Common myeloid progenitor, CD34-positive (primary cell): ENCODE measurements around the gene FRY.

Experiments used
- CTCF ChIA-PET: fragments of 350-600 bp; sonication (Branson Sonifier 250); formaldehyde crosslinking; loops from one replicate; lab custom pipeline; 2021; ENCODE audit warnings: antibody characterized with exemption; lab: Charles Lee
- POLR2A ChIA-PET: fragments of 350-600 bp; sonication (Branson Sonifier 250); formaldehyde crosslinking; loops from one replicate; lab custom pipeline; 2021; ENCODE audit warnings: antibody characterized with exemption; lab: Charles Lee
- DNase-seq, 3 donors: peaks; one replicate each; pipeline versions ENCODE4 v3.0.0 to v3.0.0-alpha.2; 2013
- H3K27ac ChIP-seq, 2 experiments: 1 replicate in 1 of 2; 2 replicates in 1 of 2; pipeline ENCODE4 v1.7.0; 2013; ENCODE audit warnings: inconsistent platforms in 2 of 2, low read length in 2 of 2, mild to moderate bottlenecking in 2 of 2, low read depth in 1 of 2, moderate library complexity in 1 of 2; ENCODE audit not compliant: severe bottlenecking in 2 of 2, insufficient read depth in 1 of 2, poor library complexity in 1 of 2
- H3K27me3 ChIP-seq, 5 experiments: replicated peaks in 2 of 5; 1 replicate in 3 of 5; 2 replicates in 2 of 5; pipeline versions ENCODE4 v1.6.1 to v1.7.0; 2013; ENCODE audit warnings: low read length in 4 of 5, mild to moderate bottlenecking in 2 of 5, moderate library complexity in 2 of 5, inconsistent platforms in 1 of 5; ENCODE audit not compliant: insufficient read depth in 5 of 5, control insufficient read depth in 4 of 5
- H3K36me3 ChIP-seq, 4 experiments: 1 replicate in 2 of 4; 2 replicates in 2 of 4; pipeline versions ENCODE4 v1.6.1 to v1.7.0; 2013; ENCODE audit warnings: low read length in 3 of 4, control low read depth in 1 of 4, mild to moderate bottlenecking in 1 of 4; ENCODE audit not compliant: control insufficient read depth in 4 of 4, insufficient read depth in 4 of 4
- H3K4me1 ChIP-seq, 4 experiments: 1 replicate in 3 of 4; 2 replicates in 1 of 4; pipeline versions ENCODE4 v1.6.1 to v1.7.1; 2013; ENCODE audit warnings: low read length in 3 of 4, mild to moderate bottlenecking in 3 of 4, control low read depth in 1 of 4, inconsistent platforms in 1 of 4, moderate library complexity in 1 of 4; ENCODE audit not compliant: control insufficient read depth in 4 of 4, insufficient read depth in 4 of 4; ENCODE audit errors: control extremely low read depth in 1 of 4
- H3K4me3 ChIP-seq, 7 experiments: 1 replicate in 4 of 7; 2 replicates in 3 of 7; pipeline versions ENCODE4 v1.5.1 to v1.7.0; 2013; ENCODE audit warnings: mild to moderate bottlenecking in 7 of 7, low read length in 6 of 7, moderate library complexity in 6 of 7, inconsistent platforms in 2 of 7, low read depth in 2 of 7, control low read depth in 1 of 7; ENCODE audit not compliant: insufficient read depth in 4 of 7, control insufficient read depth in 1 of 7; ENCODE audit errors: extremely low read depth in 1 of 7
- H3K9me3 ChIP-seq, 5 experiments: 1 replicate in 4 of 5; 2 replicates in 1 of 5; pipeline versions ENCODE4 v1.6.1 to v1.7.1; 2013; ENCODE audit warnings: low read length in 4 of 5, mild to moderate bottlenecking in 2 of 5, inconsistent platforms in 1 of 5, low read depth in 1 of 5, moderate library complexity in 1 of 5; ENCODE audit not compliant: control insufficient read depth in 4 of 5, insufficient read depth in 2 of 5; ENCODE audit errors: control extremely low read depth in 1 of 5
- WGBS: methylation state at CpG from one replicate; pipeline ENCODE4 v1.1.5; 2013; ENCODE audit not compliant: insufficient coverage; 5-methylcytosine and 5-hydroxymethylcytosine counted together

FRY gene

DNA sequence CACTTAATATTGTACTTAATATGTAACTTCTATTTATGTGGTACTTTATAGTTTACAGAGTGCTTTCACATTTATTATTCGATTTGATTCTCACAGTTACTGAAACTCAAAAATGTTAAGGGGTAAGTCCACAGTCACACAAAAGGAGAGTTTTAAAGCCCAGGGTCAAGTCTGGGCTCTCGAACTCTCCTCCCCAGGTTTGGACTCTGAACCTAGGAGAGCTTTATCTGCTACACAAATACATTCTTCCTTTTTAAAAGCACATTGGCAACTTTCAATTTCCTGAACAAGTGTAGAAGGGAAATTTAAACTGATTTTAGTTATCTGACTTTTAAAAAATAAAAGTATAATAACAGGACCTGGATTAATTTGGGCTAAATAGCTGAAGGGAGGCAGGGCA is 144.4 kb downstream of the FRY start:
- Histone ChIP-seq H3K27ac (no peak overlapping the region), H3K27me3 (no peaks in the 10 kb centered on the region), H3K36me3 (peaks cover 5 to 60% (median 11%) of the 10 kb centered on the region in 4 experiments), H3K9me3 (no peaks in the 10 kb centered on the region), H3K4me3 (no peak overlapping the region), H3K4me1 (no peaks in the 10 kb centered on the region)
- ChIA-PET CTCF (interaction anchor here (0.8 to 2.4 kb wide), 4 partner anchors 10 to 150 kb away, joined by 3 to 5 read pairs (median 3); no protein-coding TSS in a partner anchor), POLR2A (no interaction called here)
- WGBS: 100% methylated on average over 1 of the region's 2 CpGs
- no peak for DNase-seq

DNA sequence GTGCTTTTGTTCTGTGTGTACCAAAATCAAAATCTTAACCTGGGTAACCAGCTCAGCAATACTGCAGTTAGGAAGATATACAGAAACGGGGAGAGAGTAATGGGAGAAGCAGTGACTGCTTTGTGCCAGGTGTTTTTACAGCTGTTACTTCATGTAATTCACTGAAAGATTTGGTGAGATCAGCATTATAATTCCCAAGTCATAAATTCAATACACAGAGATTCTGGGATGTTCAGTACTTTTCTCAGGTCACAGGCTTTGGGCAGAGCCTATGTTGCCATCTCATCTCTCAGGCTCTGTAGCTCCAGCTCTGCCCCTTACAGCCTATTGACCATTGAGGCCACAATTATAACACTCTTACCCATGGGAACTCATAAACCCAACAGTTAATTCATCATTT is 145.1 kb downstream of the FRY start:
- H3K4me1 ChIP-seq: no peaks in the 10 kb centered on the region
- H3K36me3 ChIP-seq: peaks cover 5 to 54% (median 11%) of the 10 kb centered on the region in 4 experiments
- DNase-seq: no peak
- 100% methylated on average over 1 of the region's 1 CpG for WGBS
- no peak overlapping the region for H3K27ac ChIP-seq
- H3K4me3 ChIP-seq: no peak overlapping the region
- ChIA-PET CTCF (interaction anchor here (1.0 to 2.4 kb wide), 5 partner anchors 10 to 25 kb away, joined by 3 to 5 read pairs (median 4); no protein-coding TSS in a partner anchor), POLR2A (no interaction called here)
- H3K9me3 ChIP-seq: no peaks in the 10 kb centered on the region
- no peaks in the 10 kb centered on the region for H3K27me3 ChIP-seq

GRCh38 chr13:32178763-32179162 is 147.2 kb downstream of the FRY start:
- Histone ChIP-seq H3K9me3 (no peaks in the 10 kb centered on the region), H3K27me3 (no peaks in the 10 kb centered on the region), H3K36me3 (peaks cover 3 to 43% (median 11%) of the 10 kb centered on the region in 4 experiments), H3K27ac (no peak overlapping the region), H3K4me3 (no peak overlapping the region), H3K4me1 (no peaks in the 10 kb centered on the region)
- DNase-seq: no peak
- ChIA-PET POLR2A (no interaction called here), CTCF (interaction anchor here (0.7 kb wide), 1 partner anchor 14 kb away, joined by 3 read pairs; no protein-coding TSS in a partner anchor)
- 91% methylated on average over 4 of the region's 5 CpGs for WGBS

GRCh38 chr13:32179708-32180107 is 148.1 kb downstream of the FRY start:
- WGBS: 100% methylated on average over 2 of the region's 2 CpGs
- H3K27me3 ChIP-seq: no peaks in the 10 kb centered on the region
- DNase-seq: no peak
- ChIA-PET CTCF (no interaction called here), POLR2A (no interaction called here)
- H3K4me3 ChIP-seq: no peak overlapping the region
- peaks cover 3 to 45% (median 10%) of the 10 kb centered on the region in 4 experiments for H3K36me3 ChIP-seq
- no peak overlapping the region for H3K27ac ChIP-seq
- H3K4me1 ChIP-seq: no peaks in the 10 kb centered on the region
- no peaks in the 10 kb centered on the region for H3K9me3 ChIP-seq

GRCh38 chr13:32187651-32188050 is 156.1 kb downstream of the FRY start:
- H3K36me3 ChIP-seq: peaks cover 2 to 53% (median 15%) of the 10 kb centered on the region in 4 experiments
- no CpG with 5 or more reads among the region's 2 CpGs for WGBS
- H3K4me3 ChIP-seq: no peak overlapping the region
- no peak overlapping the region for H3K27ac ChIP-seq
- ChIA-PET POLR2A (no interaction called here), CTCF (interaction anchor here (0.9 to 1.7 kb wide), 2 partner anchors 11 to 24 kb away, joined by 3 to 4 read pairs; no protein-coding TSS in a partner anchor)
- H3K4me1 ChIP-seq: no peaks in the 10 kb centered on the region
- H3K9me3 ChIP-seq: no peaks in the 10 kb centered on the region
- DNase-seq: no peak
- H3K27me3 ChIP-seq: no peaks in the 10 kb centered on the region

- Histone ChIP-seq H3K27ac (no peak overlapping the region), H3K4me3 (no peak overlapping the region), H3K4me1 (no peaks in the 10 kb centered on the region), H3K27me3 (no peaks in the 10 kb centered on the region), H3K36me3 (peaks cover 2 to 30% (median 17%) of the 10 kb centered on the region in 4 experiments), H3K9me3 (no peaks in the 10 kb centered on the region)
- POLR2A ChIA-PET: no interaction called here
- no CpG with 5 or more reads among the region's 2 CpGs for WGBS
- CTCF ChIA-PET: interaction anchor here (1.5 kb wide), 1 partner anchor 13 kb away, joined by 4 read pairs; no protein-coding TSS in a partner anchor
- DNase-seq: no peak
Measured at GRCh38 chr13:32191452-32191998, 160.0 kb downstream of the FRY start.

- Histone ChIP-seq H3K36me3 (peaks cover 0 to 17% (median 8%) of the 10 kb centered on the region in 4 experiments), H3K9me3 (no peaks in the 10 kb centered on the region), H3K4me1 (no peaks in the 10 kb centered on the region), H3K27me3 (no peaks in the 10 kb centered on the region), H3K27ac (no peak overlapping the region), H3K4me3 (no peak overlapping the region)
- no peak for DNase-seq
- CTCF ChIA-PET: interaction anchor here (1.1 to 1.8 kb wide), 3 partner anchors 11 to 50 kb away, joined by 3 to 4 read pairs (median 3); no protein-coding TSS in a partner anchor
- POLR2A ChIA-PET: no interaction called here
Measured at GRCh38 chr13:32195713-32196112, 164.1 kb downstream of the FRY start.
